Activated CD4-positive, alpha-beta T cell treated with anti-CD3 and anti-CD28 coated beads for 36 hours (primary cell): ENCODE measurements around the gene MCF2L2. TPM values are rescaled to one million over a fixed set of nuclear protein-coding genes. Genes with fewer than 3 reads are reported as not detected.

Experiments
- ATAC-seq: fragments of 200-7000 bp; cut with Tn5 transposase; one replicate; pipeline ENCODE4 v1.10.0; 2021; ENCODE audit warnings: mild to moderate bottlenecking, moderate library complexity
- CTCF ChIA-PET: fragments of 350-600 bp; sonication (Branson Sonifier 250); formaldehyde crosslinking; loops from one replicate; lab custom pipeline; 2021; ENCODE audit warnings: antibody characterized with exemption; lab: Charles Lee
- POLR2A ChIA-PET: fragments of 350-600 bp; sonication (Branson Sonifier 250); formaldehyde crosslinking; loops from one replicate; lab custom pipeline; 2021; ENCODE audit warnings: antibody characterized with exemption, inconsistent platforms; lab: Charles Lee
- DNase-seq: peaks from one replicate; pipeline ENCODE4 v3.0.0-alpha.2; 2020
- H3K27ac Mint-ChIP-seq: one replicate; pipeline ENCODE4 v1.8.0; 2021; ENCODE audit warnings: mixed read lengths
- H3K27me3 Mint-ChIP-seq: one replicate; pipeline ENCODE4 v1.8.0; 2021; ENCODE audit warnings: mixed read lengths
- H3K36me3 Mint-ChIP-seq: one replicate; pipeline ENCODE4 v1.8.0; 2021; ENCODE audit warnings: low read depth, mixed read lengths
- H3K4me1 Mint-ChIP-seq: one replicate; pipeline ENCODE4 v1.8.0; 2021; ENCODE audit warnings: mixed read lengths
- H3K4me3 Mint-ChIP-seq: one replicate; pipeline ENCODE4 v1.8.0; 2021; ENCODE audit warnings: mild to moderate bottlenecking, moderate library complexity, mixed read lengths
- H3K9me3 Mint-ChIP-seq: one replicate; pipeline ENCODE4 v1.8.0; 2021; ENCODE audit warnings: low read depth, mixed read lengths
- intact Hi-C, 2 experiments: fragments of 100-400 bp; cut with DNase I in 1 of 2; cut with micrococcal nuclease in 1 of 2; formaldehyde crosslinking; loops; one replicate each; pipeline versions ENCODE4 v1.14.2 to v1.15.1; 2022 to 2024; cut with DNase I, micrococcal nuclease
- total RNA-seq, 2 experiments: library from RNA; stranded (reverse); gene quantifications; one replicate each; pipeline ENCODE4 v1.2.3, GENCODE V29; 2021

The MCF2L2 gene
- total RNA-seq, 2 experiments from 2014 or later = 1.9 to 2.3 TPM

DNA sequence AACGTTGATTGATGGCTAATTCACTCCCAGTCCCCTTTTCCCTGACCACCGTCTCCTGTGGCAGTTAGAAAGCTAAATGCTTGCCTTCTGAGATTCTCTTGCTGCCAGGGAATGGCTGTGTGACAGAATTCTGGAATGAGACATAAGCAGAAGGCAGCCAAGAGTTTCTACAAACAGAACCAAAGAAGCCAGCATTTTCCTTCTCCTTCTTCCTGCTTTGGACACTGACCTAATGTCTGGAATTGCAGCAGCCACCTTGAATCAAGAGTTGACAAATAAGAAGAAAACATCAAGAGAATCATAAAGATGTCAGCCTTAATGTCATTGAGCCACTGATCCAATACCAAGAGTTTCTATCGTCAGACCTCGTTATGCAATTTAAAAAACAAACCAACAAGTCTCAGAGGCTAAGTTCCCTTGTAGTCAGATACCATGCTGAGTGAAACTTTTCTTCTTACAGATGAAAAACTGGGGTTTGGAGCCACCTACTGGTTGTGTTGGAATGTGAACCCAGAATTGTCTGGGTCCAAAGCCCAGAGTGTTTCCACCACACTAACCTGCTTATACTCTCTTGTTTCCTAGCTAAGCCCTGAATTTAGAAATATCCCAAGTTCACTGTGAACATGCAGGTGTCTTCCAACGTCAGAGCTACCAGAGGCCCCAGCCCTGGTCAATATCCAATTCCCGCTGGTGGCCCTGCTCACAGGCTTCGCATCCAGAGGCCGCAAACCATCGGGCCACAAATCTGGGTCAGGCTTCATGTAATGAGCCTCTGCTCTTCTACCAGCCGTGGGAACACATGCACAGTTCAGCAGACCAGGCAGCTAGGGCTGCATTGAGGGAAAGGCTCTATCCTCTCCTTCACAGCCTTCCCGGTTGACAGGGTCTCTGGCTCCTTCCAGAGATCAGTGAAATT is 42.5 kb downstream of the MCF2L2 start:
- peak; percentile 80 for ATAC-seq
- Mint-ChIP-seq H3K27ac (no peak overlapping the region), H3K4me3 (no peak overlapping the region), H3K4me1 (peaks cover 14% of the 10 kb centered on the region), H3K27me3 (no peaks in the 10 kb centered on the region), H3K36me3 (no peaks in the 10 kb centered on the region), H3K9me3 (no peaks in the 10 kb centered on the region)
- CTCF ChIA-PET = interaction anchor here (0.5 to 9.1 kb wide), 27 partner anchors 11 to 334 kb away, joined by 3 to 257 read pairs (median 3); partner anchors contain the start of gene MCCC1
- peak; percentile 74 for DNase-seq
- POLR2A ChIA-PET = no interaction called here
- intact Hi-C loops = loop anchor here (1.0 to 10.0 kb wide), 6 partner anchors 202 to 671 kb away; no protein-coding TSS in a partner anchor

DNA sequence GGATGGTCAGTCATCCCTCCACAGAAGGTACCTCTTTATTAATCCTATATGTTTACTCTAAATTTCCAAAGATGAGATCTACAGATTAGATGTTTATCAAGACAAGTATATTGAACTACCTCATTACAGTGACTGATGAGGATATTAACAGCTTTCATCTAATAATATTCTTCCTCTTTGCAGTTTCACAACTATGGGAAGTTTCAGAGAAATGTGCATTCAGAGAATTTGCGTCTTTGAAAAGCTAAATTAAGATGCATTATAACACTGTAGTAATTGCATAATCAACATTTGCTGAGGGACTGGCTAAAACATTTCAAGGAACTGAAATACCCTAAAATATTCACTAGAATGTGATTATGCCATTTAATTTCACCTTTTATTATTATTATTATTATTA is 46.7 kb downstream of the MCF2L2 start:
- ATAC-seq (no peak), DNase-seq (no peak)
- ChIA-PET POLR2A (no interaction called here), CTCF (interaction anchor here (0.6 to 9.1 kb wide), 34 partner anchors 9 to 309 kb away, joined by 3 to 257 read pairs (median 4); partner anchors contain the start of gene MCCC1)
- H3K36me3 Mint-ChIP-seq = no peaks in the 10 kb centered on the region
- no peak overlapping the region for H3K27ac Mint-ChIP-seq
- H3K27me3 Mint-ChIP-seq = no peaks in the 10 kb centered on the region
- H3K4me1 Mint-ChIP-seq = peaks cover 31% of the 10 kb centered on the region
- H3K9me3 Mint-ChIP-seq = no peaks in the 10 kb centered on the region
- intact Hi-C loops = loop anchor here (1.0 to 10.0 kb wide), 6 partner anchors 127 to 667 kb away; no protein-coding TSS in a partner anchor
- H3K4me3 Mint-ChIP-seq = no peak overlapping the region

DNA sequence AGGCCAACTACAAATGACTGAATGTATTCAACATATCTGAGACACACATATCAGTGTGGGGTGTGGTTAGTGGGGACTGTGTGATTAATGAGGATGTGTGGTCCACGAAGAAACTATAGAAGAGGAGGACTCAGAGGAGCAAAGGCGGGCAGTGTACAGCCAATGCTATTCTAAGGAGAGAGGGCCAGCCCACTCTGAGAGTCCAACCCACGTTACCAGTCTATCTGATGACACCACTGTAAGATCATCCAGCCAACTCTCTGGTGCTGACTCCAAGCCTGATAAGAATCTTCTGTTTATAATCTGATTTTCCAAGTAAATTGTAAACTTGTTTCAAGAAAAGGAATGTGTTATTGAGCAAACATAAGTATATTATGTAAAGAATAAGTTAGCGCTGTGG is 47.2 kb downstream of the MCF2L2 start:
- Mint-ChIP-seq H3K27me3 (no peaks in the 10 kb centered on the region), H3K4me1 (peaks cover 36% of the 10 kb centered on the region), H3K9me3 (no peaks in the 10 kb centered on the region), H3K27ac (no peak overlapping the region), H3K36me3 (no peaks in the 10 kb centered on the region), H3K4me3 (no peak overlapping the region)
- intact Hi-C loops = loop anchor here in 1 of 2 experiments (2.0 to 10.0 kb wide), 2 partner anchors 126 to 666 kb away; no protein-coding TSS in a partner anchor
- no peak for DNase-seq
- ChIA-PET CTCF (interaction anchor here (0.7 to 9.1 kb wide), 18 partner anchors 8 to 283 kb away, joined by 3 to 257 read pairs (median 5); partner anchors contain the start of gene MCCC1), POLR2A (no interaction called here)
- no peak for ATAC-seq

DNA sequence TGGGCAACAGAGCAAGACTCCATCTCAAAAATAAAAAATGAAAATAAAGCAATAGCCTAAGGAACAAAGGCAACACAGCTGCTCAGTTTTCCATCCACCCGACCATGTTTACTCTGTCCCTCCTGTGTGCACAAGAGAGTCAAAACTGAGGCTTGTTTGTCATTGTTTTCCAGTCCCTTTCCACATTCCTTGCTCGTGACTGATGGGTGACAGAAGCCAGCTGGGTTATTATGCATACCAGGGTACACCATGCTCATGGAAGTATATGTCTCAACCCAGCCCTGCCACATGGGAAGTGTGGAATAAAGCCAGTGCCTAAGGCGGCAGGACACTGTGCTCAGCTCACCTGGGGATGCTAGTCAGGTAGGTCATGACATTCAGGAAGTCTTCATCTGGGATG is 49.5 kb downstream of the MCF2L2 start:
- H3K27ac Mint-ChIP-seq = no peak overlapping the region
- ChIA-PET POLR2A (no interaction called here), CTCF (interaction anchor here (0.7 to 9.1 kb wide), 4 partner anchors 14 to 256 kb away, joined by 3 to 257 read pairs (median 4); no protein-coding TSS in a partner anchor)
- no peaks in the 10 kb centered on the region for H3K9me3 Mint-ChIP-seq
- no peak for DNase-seq
- H3K27me3 Mint-ChIP-seq = no peaks in the 10 kb centered on the region
- no peak for ATAC-seq
- no peak overlapping the region for H3K4me3 Mint-ChIP-seq
- no peaks in the 10 kb centered on the region for H3K36me3 Mint-ChIP-seq
- H3K4me1 Mint-ChIP-seq = peaks cover 43% of the 10 kb centered on the region
- intact Hi-C loops = loop anchor here (5.0 kb wide), 2 partner anchors 92 to 112 kb away; no protein-coding TSS in a partner anchor

DNA sequence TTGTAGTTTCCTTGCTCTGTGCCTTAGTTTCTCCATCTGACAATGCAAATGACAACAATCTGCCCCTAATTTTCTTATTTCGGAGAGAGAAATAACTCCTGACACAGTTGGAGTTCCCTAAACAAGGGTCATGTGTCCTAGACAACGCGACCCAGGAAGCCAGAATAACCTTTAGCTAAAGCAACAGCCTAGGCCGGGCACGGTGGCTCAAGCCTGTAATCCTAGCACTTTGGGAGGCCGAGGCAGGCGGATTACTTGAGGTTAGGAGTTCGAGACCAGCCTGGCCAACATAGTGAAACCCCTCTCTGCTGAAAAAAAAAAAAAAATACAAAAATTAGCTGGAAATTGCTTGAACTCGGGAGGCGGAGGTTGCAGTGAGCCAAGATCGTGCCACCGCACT is 49.9 kb downstream of the MCF2L2 start:
- CTCF ChIA-PET = interaction anchor here (0.6 to 9.1 kb wide), 5 partner anchors 14 to 256 kb away, joined by 3 to 257 read pairs (median 4); no protein-coding TSS in a partner anchor
- H3K27ac Mint-ChIP-seq = no peak overlapping the region
- H3K9me3 Mint-ChIP-seq = no peaks in the 10 kb centered on the region
- DNase-seq (no peak), ATAC-seq (no peak)
- no peaks in the 10 kb centered on the region for H3K36me3 Mint-ChIP-seq
- no peaks in the 10 kb centered on the region for H3K27me3 Mint-ChIP-seq
- H3K4me1 Mint-ChIP-seq = peaks cover 43% of the 10 kb centered on the region
- POLR2A ChIA-PET = interaction anchor here (0.7 kb wide), 1 partner anchor 194 kb away, joined by 3 read pairs; no protein-coding TSS in a partner anchor
- no peak overlapping the region for H3K4me3 Mint-ChIP-seq
- intact Hi-C loops = loop anchor here (5.0 kb wide), 2 partner anchors 91 to 111 kb away; no protein-coding TSS in a partner anchor

DNA sequence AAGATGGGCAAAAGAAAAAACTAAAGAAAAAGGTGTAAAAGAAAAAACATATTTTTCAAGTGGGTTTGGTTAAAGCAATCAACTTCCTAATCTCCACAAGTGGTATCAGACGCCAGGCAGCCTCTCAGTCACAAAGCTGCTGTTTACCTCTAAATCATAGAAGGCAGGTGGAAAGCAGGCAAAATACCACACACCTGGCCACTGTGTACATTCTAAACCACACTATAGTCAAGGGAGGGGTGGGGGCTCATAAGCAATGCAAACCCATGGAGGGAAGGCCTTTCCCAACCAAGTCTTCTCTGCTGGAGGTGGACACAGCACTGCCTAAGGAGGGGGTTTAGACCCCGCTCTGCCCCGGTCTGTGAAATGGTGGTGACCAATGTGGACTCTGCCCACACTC is 50.4 kb downstream of the MCF2L2 start:
- DNase-seq (no peak), ATAC-seq (no peak)
- no peaks in the 10 kb centered on the region for H3K27me3 Mint-ChIP-seq
- intact Hi-C loops = loop anchor here (5.0 kb wide), 2 partner anchors 91 to 111 kb away; no protein-coding TSS in a partner anchor
- peaks cover 43% of the 10 kb centered on the region for H3K4me1 Mint-ChIP-seq
- CTCF ChIA-PET = interaction anchor here (0.6 to 9.1 kb wide), 4 partner anchors 25 to 255 kb away, joined by 3 to 257 read pairs (median 4); no protein-coding TSS in a partner anchor
- POLR2A ChIA-PET = interaction anchor here (0.7 kb wide), 1 partner anchor 193 kb away, joined by 3 read pairs; no protein-coding TSS in a partner anchor
- H3K4me3 Mint-ChIP-seq = no peak overlapping the region
- H3K36me3 Mint-ChIP-seq = no peaks in the 10 kb centered on the region
- peak overlapping the region; percentile 58 for H3K27ac Mint-ChIP-seq
- H3K9me3 Mint-ChIP-seq = no peaks in the 10 kb centered on the region

DNA sequence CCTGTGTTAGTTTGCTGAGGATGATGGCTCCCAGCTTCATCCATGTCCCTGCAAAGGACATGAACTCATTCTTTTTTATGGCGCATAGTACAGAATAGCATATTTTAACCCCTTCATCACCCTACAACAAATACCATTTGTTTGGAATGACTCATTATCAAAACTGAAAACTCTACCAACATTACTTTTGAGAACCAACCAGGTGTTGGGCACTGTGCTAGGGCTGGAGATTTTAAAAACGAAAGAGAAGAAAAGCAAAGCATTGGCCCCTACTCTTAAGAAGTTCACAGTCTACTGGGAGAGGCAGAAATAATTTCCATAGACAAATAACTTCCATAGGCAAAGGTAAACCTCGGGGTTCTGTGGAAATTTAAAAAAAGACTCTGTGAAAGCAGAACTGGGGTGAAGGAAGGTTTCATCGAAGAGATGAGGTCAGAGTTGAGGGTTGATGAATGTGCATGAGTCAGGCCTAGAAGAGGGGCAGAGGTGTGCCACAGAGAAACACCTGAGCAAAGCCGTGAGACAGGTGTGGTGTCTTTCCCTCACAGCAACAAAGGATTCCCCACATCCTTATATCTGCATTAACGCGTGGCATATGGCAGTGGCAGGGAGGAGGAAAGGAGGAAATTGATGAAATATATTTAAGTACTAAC is 51.0 kb downstream of the MCF2L2 start:
- H3K9me3 Mint-ChIP-seq = no peaks in the 10 kb centered on the region
- H3K27ac Mint-ChIP-seq = peak overlapping the region; percentile 58
- H3K36me3 Mint-ChIP-seq = no peaks in the 10 kb centered on the region
- no peak overlapping the region for H3K4me3 Mint-ChIP-seq
- ATAC-seq (peak; percentile 77), DNase-seq (peak; percentile 24)
- peaks cover 43% of the 10 kb centered on the region for H3K4me1 Mint-ChIP-seq
- no peaks in the 10 kb centered on the region for H3K27me3 Mint-ChIP-seq
- ChIA-PET POLR2A (no interaction called here), CTCF (no interaction called here)
- intact Hi-C loops = loop anchor here (1.0 to 5.0 kb wide), 3 partner anchors 90 to 110 kb away; no protein-coding TSS in a partner anchor

DNA sequence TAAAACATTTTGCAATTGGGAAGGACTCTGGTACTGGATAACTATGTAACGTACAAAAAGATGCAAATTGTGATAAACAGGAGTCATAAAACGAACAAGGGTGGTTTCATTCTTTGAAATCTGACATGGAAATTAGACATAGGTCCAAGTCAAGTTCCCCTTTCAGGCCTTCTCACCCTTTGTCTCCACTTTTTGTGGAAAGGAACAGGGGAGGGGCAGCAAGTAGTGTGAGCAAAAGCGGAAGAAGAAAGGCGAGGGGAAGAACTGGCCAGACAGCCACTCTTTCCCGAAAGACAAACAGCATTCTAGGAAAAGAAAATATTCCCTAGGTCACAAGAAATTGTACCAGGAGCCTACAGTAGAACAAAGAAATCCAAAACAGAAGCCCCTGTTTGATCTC is 52.6 kb downstream of the MCF2L2 start:
- intact Hi-C loops = loop anchor here (5.0 kb wide), 2 partner anchors 88 to 108 kb away; no protein-coding TSS in a partner anchor
- Mint-ChIP-seq H3K4me1 (peaks cover 42% of the 10 kb centered on the region), H3K36me3 (no peaks in the 10 kb centered on the region), H3K4me3 (no peak overlapping the region), H3K27ac (no peak overlapping the region), H3K27me3 (no peaks in the 10 kb centered on the region), H3K9me3 (no peaks in the 10 kb centered on the region)
- no peak for ATAC-seq
- no peak for DNase-seq
- POLR2A ChIA-PET = no interaction called here
- CTCF ChIA-PET = interaction anchor here (1.0 to 3.0 kb wide), 4 partner anchors 9 to 191 kb away, joined by 3 to 20 read pairs (median 6); no protein-coding TSS in a partner anchor

DNA sequence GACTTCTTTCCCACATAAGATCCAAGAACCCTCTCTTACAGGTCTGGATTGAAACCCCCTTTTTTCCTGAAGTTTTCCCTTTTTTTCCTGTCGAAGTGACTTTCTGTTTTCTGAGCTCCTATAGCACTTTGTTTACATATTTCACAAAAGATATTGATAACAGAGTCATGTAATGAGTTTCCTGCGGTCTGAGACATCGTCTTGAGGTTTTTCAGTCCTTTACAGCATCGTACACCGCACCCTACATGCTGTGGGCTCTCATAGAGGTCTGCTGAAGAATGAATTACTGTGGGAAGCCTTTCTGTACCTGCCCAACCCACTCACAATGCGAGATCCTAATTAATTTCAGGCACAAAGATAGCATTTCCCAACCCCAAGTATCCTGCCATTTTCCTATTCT is 53.1 kb downstream of the MCF2L2 start:
- ChIA-PET POLR2A (no interaction called here), CTCF (interaction anchor here (0.7 to 3.0 kb wide), 6 partner anchors 10 to 251 kb away, joined by 3 to 20 read pairs (median 4); no protein-coding TSS in a partner anchor)
- Mint-ChIP-seq H3K36me3 (no peaks in the 10 kb centered on the region), H3K4me1 (peaks cover 45% of the 10 kb centered on the region), H3K27ac (no peak overlapping the region), H3K27me3 (no peaks in the 10 kb centered on the region), H3K4me3 (no peak overlapping the region), H3K9me3 (no peaks in the 10 kb centered on the region)
- intact Hi-C loops = loop anchor here (5.0 kb wide), 2 partner anchors 88 to 108 kb away; no protein-coding TSS in a partner anchor
- ATAC-seq (no peak), DNase-seq (no peak)

DNA sequence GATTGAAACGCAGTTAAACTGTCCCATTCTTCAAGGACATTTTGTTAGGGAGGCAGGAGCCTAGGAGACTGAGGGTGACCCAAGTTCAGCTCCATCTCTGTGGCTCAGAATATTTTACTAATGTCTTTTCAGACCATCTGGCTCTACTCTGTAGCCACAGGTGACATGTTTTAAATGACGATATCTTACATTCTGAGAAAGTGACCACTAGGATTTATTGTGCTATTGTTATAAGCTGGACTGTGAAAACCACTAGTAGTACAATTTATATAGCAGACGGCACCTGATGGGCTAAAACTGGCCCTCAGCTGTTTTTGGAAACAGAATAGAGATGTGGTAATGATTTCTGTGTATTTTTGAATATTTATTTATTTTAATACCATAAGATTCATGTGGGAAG is 55.5 kb downstream of the MCF2L2 start:
- POLR2A ChIA-PET = no interaction called here
- H3K27ac Mint-ChIP-seq = no peak overlapping the region

More for the DNA sequence above, 55.5 kb downstream of the MCF2L2 start:
- ATAC-seq = no peak
- H3K4me3 Mint-ChIP-seq = no peak overlapping the region
- no peaks in the 10 kb centered on the region for H3K27me3 Mint-ChIP-seq
- intact Hi-C loops = no loop called here
- no peak for DNase-seq
- H3K9me3 Mint-ChIP-seq = no peaks in the 10 kb centered on the region
- H3K4me1 Mint-ChIP-seq = peaks cover 40% of the 10 kb centered on the region
- H3K36me3 Mint-ChIP-seq = no peaks in the 10 kb centered on the region
- CTCF ChIA-PET = interaction anchor here (0.6 to 1.3 kb wide), 3 partner anchors 9 to 254 kb away, joined by 3 to 8 read pairs (median 5); no protein-coding TSS in a partner anchor
